ENCODE measurements around the gene TUBGCP4.
A peak's percentile ranks its signal among the peaks of the same experiment; 100 is the strongest.

The TUBGCP4 gene

DNA sequence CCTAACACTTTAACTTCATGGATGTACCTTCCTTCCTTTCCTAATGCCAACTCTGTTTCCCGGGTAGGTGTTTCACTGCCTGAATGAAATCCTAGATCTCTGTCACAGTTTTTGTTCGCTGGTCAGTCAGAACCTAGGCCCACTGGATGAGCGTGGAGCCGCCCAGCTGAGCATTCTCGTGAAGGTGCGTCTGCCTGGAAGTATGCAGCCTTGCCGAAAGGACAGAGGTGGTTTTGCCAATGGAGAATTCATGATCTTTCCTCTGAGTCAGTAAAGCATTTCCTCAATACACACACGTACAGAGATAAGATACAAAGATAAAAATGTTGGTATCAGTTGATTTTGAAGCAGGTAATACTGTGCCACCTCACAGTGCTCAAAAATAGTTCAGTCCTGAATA is 32.7 kb downstream of the TUBGCP4 start:
- DNase-seq (ENCODE audit: low read depth) = no peak

DNA sequence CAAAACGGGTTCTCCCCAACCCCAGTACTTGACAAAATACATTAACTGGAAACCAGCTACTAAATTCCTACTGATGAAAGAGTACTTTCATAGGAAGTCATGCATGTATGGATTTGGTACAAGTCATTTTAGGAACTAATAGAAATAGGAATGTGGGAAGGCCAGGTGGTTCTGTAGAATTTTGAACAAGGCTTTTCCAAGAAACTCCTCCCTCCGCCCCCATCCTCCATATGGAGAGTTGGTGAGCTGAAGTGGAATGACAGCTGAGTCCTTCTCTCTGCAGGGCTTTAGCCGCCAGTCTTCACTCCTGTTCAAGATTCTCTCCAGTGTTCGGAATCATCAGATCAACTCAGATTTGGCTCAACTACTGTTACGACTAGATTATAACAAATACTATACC is 33.2 kb downstream of the TUBGCP4 start:
- DNase-seq (ENCODE audit: low read depth) = no peak

DNA sequence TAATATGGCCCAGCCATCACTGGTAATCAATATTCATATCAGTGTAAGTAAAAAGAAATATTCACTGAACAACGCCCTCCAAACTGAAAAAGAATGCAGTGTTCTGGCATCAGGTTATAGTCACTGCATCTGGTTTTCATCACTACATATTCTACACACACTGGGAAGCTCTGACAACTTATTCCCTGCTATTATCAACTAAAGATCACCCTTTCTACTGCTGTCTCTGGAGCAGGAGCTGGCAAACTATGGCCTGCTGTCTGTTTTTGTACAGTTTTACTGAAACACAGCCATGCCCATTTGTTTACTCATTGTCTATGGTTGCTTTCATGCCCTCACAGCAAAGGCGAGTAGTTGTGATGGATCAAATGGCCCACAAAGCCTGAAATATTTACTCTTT is 35.3 kb downstream of the TUBGCP4 start:
- DNase-seq (ENCODE audit: low read depth) = no peak

DNA sequence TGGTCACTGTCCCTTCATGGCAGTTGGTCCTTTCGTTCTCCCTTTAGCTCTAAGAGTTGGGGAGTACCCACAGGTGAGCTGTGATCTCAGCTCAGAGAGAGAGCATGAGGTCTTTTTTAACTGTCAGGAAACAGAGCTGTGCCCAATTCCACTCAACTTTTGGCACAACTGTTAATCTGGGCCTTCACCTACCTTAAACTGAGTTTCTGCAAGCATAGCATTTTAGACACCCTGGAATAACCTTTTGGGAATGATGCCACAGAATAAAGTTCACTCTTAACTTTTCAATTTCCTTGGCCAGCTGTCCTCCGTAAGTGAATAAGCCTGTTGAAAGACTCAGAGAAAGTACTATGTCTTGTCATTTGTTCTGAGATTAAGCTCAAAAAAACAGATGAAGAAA is 35.9 kb downstream of the TUBGCP4 start:
- DNase-seq (ENCODE audit: low read depth) = no peak

DNA sequence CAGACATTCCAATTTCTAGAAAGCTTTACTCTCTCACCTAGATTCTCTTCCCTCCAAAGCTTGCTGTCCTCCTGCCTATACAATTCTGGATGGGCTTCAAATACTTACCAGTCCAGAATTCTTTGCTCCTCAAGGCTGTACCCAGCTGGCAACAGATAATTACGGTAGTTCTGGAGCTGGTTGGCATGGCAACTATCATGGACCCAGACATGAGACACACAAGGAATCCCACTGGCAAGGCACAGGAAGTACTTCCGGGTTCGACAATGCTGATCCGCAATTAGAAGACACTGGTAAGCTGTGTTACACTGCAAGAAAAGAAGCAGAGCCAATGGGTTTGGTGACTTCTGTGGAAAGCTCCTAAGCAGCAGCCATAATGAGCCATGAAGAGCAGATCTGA is 37.9 kb downstream of the TUBGCP4 start:
- DNase-seq (ENCODE audit: low read depth) = no peak

DNA sequence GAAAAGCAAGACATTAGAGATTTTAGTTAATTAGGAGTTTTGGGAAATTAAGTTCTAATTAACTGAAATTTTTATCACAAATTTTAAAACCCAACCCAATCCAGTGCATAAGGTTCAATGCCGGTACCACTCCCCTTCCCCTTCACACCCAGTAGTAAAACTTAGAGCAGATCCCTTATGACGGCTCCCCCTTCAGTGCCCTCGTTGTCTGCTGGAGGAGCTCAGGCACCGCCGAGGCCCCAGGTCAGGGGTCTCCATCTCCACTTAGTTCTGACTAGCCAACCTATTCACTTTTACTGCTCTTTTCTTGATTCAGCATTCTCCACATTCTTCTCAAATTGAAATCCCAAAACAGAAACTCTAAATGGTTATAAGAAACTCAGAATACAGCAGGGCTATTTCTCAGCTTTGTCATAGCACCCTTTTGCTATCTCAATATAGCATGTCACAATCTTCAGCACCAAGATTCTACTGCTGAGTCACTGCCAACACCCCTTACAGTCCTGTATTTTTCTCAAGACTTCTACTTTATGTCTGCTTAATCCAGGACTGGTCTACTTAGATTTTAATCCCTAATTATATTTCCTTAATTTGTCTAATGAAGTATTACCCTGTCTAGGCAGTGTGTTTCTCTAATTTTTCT is 39.8 kb downstream of the TUBGCP4 start:
- DNase-seq (ENCODE audit: low read depth) = peak; percentile 80

DNA sequence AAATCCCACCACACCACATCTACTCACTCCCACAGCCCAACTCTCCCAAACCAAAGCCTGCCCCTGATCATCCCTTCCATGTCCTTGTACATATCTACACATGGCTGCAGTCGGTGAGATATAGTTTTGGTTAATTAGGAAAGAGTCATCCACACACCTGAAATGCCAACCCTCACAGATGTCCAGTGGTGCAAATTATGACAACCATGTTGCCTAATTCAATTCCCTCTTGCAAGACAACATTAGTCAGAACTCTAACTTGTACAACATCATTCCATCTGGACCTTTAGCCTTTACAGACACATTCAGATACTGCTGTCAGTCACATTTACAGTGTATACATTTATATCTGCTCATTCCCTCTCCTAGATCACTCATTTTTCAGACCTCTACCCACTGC is 41.2 kb downstream of the TUBGCP4 start:
- no peak for DNase-seq (ENCODE audit: low read depth)

DNA sequence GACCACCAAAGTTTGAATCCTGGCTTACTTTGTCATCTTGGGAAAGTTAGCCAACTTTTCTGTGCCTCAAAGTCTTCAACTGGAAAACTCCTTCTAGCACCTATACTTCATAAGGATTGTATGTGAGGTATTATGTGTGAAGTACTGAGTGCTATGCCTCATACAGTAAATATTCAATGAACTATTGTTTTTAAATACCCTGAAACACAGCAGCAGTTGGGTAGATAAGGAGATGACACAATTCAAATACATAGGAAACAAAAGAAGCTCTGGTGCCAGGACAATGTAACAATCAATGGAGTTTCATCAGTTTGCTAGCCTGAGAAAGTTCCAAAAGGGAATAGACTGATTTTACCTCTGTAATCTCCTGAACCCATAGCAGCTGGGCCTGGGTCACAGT is 43.3 kb downstream of the TUBGCP4 start:
- no peak for DNase-seq (ENCODE audit: low read depth)

DNA sequence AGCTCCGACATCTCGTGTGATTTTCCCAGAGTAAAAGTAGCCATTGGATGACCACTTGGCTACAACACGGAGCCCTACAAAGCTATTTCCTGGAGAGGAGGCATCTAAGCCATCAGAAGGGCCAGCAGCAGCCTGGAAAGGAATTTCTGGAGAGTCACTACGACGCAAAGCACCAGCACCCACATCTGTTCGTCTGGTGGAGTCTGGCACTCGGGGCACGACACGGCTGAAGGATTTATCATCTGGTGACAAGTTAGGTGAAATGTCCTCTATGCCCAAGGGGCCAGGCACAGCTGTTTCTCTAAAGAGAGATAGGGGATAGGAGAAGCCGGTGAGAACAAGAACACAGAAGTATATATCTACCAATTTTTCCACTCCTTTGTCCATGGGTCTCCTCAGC is 49.5 kb downstream of the TUBGCP4 start:
- no peak for DNase-seq (ENCODE audit: low read depth)

DNA sequence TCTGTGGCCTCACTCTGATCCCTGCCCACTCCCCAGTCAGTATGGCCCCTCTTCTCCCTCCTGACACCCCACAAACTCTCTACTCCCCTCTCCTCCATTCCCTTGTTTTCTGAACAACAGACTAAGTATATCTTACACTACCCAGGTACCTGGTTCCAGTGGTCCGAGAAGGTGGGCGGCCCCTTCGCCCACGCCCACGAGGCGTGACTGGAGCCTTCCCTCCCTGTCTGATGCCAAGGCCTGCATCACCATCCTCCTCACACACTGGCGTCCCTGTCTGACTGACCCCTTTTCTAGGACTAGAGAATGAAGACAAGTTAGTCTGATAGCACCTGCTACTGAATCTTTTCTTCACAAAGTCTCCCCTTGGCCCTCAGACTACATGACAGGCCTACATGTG is 50.0 kb downstream of the TUBGCP4 start:
- no peak for DNase-seq (ENCODE audit: low read depth)

DNA sequence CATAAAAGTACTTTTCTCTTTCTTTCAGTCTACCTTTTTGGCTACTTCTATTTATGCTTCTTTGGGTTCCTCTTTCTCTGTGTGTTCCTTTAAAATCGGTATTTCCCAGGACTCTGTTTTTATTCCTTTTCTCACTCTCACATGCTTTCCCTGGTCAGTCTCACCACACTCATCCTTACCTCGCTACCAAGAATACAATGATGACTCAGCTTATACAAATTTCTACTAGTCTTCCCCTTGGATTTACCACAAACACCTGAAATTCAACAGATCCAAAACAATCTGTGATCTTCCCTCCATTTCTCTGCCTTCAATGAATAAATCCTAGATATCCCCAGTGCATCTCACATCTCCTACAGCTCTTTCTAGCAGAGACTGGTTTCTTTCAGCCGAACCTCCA is 52.9 kb downstream of the TUBGCP4 start:
- DNase-seq (ENCODE audit: low read depth) = no peak

DNA sequence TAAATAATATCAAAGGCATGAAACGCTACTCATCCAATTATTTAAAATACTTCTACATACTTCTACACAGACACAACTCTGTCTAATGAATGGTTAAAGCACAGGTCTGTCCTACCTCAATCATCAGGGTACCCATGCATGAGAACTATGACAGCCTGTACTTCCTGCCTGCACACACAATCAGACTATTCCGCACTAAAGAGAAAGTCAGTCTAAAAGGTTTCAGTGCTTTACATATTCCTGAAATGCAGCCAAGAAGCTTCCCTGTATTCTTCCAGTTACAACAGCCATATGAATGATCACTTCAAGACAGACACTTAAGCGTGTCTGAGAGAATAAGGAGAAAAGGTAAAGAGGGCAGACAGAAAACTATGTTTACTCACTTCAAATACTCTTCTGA is 58.8 kb downstream of the TUBGCP4 start:
- peak; percentile 29 for DNase-seq (ENCODE audit: low read depth)

DNA sequence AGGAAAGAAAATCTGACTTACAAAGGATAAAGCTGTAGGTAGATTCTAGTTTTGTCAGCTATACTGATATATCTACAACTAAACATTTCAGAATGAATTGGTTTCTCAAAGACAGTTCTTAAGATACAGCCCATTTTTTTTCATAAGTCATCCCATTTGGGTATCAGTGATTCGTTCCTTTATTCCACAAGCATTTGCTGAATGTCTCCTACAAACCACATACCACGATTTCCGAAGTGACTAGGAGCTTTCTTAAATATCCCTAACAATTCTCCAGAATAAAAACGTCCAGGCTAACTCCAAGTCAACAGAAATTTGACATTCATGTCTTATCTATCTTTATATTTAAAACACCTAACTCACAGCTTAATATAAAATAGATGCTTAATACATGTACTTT is 62.3 kb downstream of the TUBGCP4 start:
- DNase-seq (ENCODE audit: low read depth) = peak; percentile 39

DNA sequence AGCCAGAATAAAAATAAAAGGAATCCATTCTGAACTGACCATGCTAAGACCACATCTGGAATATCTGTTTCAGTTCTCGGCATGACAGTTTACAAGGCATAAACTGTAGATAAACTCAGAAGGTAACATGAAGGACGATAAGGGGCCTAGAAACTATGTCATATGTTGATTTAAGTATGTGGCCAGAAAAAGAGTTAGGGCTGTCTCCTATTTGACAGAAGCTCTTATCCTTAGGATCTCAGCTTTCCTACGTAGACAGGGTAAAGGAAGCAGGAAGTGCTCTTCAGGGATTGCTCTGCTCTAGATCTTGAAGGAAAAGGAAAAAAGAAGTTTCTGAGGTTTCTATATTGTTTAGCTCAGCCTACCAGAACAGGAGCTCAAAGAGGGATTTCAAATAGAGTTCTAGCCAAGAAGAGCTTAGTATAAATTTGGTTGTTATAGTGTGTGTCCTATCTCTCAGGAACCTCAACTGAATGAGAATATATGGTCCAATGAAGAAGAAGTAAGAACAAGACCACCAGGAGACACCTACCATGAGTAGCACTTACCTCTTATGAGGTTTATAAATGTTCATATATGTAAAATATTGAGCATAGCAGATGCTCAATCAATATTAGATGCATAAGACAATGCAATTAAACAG is 62.9 kb downstream of the TUBGCP4 start:
- no peak for DNase-seq (ENCODE audit: low read depth)

DNA sequence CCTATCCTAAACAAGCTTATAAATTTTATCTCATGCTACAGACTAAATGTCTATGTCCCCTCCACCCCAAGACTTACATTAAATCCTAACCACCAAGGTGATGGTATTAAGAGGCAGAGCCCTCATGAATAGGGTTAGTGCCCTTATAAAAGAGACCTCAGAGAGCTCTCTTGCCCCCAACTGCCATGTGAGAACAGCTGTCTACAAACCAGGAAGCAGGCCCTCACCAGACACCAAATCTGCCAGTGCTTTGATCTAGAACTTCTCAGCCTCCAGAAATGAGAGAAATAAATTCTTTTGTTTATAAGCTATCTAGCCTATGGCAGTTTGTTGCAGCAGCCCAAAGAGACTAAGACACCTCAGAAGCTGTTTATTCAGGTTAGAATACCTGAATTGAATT is 63.5 kb downstream of the TUBGCP4 start:
- no peak for DNase-seq (ENCODE audit: low read depth)

DNA sequence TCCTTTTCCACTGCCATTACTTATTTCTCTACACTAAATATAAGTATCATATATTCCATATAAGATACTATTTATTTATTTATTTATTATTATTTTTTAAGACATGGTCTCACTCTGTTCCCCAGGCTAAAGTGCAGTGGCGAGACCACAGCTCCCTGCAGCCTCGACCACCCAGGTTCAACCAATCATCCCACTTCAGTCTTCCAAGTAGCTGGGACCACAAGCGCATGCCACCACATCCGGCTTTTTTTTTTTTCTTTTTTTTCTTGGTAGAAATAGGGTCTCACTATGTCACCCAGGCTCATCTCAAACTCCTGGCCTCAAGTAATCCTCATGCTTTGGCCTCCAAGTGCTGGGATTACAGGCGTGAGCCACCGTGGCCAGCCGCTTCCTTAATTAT is 65.5 kb downstream of the TUBGCP4 start:
- no peak for DNase-seq (ENCODE audit: low read depth)

DNA sequence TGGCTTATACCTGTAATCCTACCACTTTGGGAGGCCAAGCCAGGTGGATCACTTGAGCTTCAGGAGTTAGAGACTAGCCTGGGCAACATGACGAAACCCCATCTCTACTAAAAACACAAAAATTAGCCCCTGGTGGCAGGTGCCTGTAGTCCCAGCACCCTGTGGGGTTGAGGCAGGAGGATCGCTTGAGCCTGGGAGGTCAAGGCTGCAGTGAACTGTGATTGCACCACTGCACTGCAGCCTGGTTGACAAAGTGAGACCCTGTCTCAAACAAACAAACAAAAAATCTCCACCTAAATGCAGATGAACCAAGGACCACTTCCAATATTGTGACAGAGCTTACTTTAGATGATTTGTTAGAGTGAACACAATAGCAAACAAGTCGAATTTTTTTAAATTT is 68.4 kb downstream of the TUBGCP4 start:
- DNase-seq (ENCODE audit: low read depth) = no peak

DNA sequence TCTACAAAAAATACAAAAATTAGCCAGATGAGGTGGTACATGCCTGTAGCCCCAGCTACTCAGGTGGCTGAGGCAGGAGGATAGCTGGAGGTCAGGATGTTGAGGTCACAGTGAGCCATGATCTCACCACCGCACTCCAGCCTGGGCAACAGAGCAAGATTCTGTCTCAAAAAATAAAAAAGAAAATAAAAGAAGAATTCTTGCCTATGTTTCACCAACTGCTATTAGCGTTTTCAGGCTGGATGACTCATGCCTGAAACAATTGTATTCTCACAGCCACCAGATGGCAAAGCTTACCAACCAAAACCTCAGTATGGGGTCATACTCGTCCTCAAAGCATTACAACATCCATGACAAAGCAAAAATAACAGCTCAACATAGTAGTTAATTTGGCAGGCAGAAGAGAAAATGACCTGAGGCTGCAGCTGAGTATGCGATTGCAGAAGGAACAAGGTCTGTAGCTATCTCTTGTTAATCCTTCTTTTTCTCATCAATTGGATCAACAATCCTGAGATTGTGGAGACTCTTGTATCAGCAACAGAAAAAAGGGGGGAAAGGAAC is 69.9 kb downstream of the TUBGCP4 start:
- DNase-seq (ENCODE audit: low read depth) = peak; percentile 99

DNA sequence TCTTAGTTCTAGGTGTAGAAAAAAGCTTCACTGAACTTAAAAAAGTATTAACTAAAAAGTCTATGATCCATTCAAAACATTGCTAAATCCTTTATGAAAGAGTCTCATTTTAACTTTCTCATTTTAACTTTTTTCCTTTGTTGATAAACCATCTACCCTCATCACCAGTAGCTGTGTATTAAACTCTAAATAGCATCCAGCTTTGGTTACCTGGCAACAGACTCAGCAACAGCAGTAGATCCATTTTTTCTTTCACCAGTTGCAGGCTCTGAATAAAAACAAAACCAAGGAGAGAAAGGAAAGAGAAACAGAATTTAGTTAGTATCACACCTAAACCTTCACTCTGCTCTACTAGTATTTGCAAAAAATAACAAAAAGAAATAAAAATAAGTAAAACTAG is 70.4 kb downstream of the TUBGCP4 start:
- DNase-seq (ENCODE audit: low read depth) = peak; percentile 48

DNA sequence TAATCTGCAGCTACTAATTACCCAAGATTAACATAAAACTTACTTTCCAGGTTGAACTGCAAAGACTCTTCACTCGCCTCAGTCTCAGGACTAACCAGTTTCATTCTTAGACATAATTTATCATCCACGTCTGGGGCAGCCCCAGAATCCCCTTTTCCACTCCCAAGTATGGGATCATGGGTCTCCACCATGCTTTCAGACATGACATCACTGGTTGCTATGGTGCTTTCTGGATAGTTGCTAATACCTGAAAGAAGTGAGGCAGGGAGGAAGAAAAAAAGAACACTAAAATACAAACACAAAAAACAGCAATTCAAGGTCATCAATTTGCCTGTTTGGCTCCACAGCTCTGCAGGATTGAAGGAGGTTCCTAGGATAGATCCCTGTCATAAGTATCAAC is 75.4 kb downstream of the TUBGCP4 start:
- DNase-seq (ENCODE audit: low read depth) = no peak

DNA sequence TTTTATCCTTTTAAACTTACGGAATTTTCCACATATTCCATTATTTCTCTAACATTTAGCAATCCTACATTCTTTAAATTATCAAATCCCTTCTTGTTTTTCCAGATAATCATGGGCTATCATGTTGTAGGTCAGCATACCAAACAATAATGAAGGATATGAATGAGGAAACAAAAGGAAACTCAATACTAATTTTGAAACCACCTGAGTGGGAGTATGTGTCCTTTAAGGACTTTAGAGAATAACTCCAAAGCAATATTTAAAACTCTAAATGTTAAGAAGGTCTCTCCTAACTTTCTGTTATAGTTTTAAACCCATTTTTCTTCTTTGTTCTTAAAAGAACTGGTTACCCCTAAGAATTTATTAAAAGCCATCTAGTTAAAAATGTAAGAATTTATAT is 79.1 kb downstream of the TUBGCP4 start:
- DNase-seq (ENCODE audit: low read depth) = no peak
